ENCODE data around the gene IL1RAP. TPM values are rescaled to one million over a fixed set of nuclear protein-coding genes. Genes with fewer than 3 reads are reported as not detected.

Gene IL1RAP
- total and polyA plus RNA-seq, 10 donors: 1.1 to 47.4 (median 24.6) TPM

DNA sequence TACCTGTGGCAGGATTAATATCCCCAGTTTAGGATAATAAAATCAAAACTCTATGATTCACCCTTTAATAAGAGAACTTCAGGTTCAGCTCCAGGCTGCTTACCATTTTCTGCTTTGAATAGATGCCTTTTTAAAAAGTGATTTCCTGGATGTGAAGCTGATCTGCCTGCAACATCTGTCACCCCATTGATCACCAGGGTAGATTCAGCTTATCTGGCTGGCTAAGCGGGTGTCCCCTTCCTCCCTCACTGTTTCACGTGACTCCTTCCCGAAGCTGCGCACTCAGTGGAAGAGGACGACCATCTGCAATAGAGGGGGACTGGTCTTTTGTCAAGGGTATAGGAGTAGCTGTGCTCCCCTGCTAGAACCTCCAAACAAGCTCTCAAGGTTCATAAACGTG lies 128.1 kb downstream of the IL1RAP start:
- Histone ChIP-seq H3K4me3 (no peak overlapping the region), H3K9me3 (no peaks in the 10 kb centered on the region), H3K27me3 (replicated peaks in 1 of 7) (no peaks in the 10 kb centered on the region), H3K36me3 (peaks cover 0 to 19% (median 0%) of the 10 kb centered on the region in 6 donors), H3K27ac (no peak overlapping the region), H3K4me1 (no peaks in the 10 kb centered on the region)
- intact Hi-C loops (cut with DNase I; ENCODE audit: low total_unique reads): no loop called here
- TF ChIP-seq POLR2AphosphoS5 (IDR thresholded peaks at IDR 0.05) (no peak), POLR2A (IDR thresholded peaks at IDR 0.05) (no peak)
- TF ChIP-seq, protein P1, sequence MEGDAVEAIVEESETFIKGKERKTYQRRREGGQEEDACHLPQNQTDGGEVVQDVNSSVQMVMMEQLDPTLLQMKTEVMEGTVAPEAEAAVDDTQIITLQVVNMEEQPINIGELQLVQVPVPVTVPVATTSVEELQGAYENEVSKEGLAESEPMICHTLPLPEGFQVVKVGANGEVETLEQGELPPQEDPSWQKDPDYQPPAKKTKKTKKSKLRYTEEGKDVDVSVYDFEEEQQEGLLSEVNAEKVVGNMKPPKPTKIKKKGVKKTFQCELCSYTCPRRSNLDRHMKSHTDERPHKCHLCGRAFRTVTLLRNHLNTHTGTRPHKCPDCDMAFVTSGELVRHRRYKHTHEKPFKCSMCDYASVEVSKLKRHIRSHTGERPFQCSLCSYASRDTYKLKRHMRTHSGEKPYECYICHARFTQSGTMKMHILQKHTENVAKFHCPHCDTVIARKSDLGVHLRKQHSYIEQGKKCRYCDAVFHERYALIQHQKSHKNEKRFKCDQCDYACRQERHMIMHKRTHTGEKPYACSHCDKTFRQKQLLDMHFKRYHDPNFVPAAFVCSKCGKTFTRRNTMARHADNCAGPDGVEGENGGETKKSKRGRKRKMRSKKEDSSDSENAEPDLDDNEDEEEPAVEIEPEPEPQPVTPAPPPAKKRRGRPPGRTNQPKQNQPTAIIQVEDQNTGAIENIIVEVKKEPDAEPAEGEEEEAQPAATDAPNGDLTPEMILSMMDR (IDR thresholded peaks at IDR 0.05 in 8 of 11, conservative IDR thresholded peaks at IDR 0.05 in 3 of 11): no peak
- 86 to 92% (median 90%) methylated on average over 6 of the region's 6 CpGs for WGBS, 5 donors
- DNase-seq: no peak

DNA sequence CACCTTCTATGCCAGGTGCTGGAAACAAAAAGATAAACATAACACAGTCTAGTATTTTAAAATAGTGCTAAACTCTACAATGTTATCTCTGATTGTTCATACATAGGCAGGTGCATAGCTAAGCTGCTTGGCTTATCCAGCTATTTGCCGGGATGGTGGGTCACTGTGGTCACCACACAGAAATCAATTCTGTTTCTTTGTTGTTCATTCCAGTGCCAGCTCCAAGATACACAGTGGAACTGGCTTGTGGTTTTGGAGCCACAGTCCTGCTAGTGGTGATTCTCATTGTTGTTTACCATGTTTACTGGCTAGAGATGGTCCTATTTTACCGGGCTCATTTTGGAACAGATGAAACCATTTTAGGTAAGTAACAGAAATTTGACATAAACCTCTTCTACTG lies 130.2 kb downstream of the IL1RAP start:
- Histone ChIP-seq H3K27ac (no peak overlapping the region), H3K36me3 (peaks cover 0 to 37% (median 0%) of the 10 kb centered on the region in 6 donors), H3K27me3 (replicated peaks in 1 of 7) (no peaks in the 10 kb centered on the region), H3K4me1 (no peaks in the 10 kb centered on the region), H3K9me3 (no peaks in the 10 kb centered on the region), H3K4me3 (no peak overlapping the region)
- intact Hi-C loops (cut with DNase I; ENCODE audit: low total_unique reads): no loop called here
- no peak for DNase-seq
- TF ChIP-seq, protein P1 (IDR thresholded peaks at IDR 0.05 in 8 of 11, conservative IDR thresholded peaks at IDR 0.05 in 3 of 11): no peak
- no peak for TF ChIP-seq POLR2A (IDR thresholded peaks at IDR 0.05)
- WGBS, 5 donors: 90 to 94% (median 94%) methylated on average over 2 of the region's 2 CpGs

GRCh38 chr3:190644766-190645165 lies 130.9 kb downstream of the IL1RAP start:
- H3K36me3 ChIP-seq: peaks cover 0 to 37% (median 0%) of the 10 kb centered on the region in 6 donors
- no peaks in the 10 kb centered on the region for H3K27me3 ChIP-seq (replicated peaks in 1 of 7)
- intact Hi-C loops (cut with DNase I; ENCODE audit: low total_unique reads): no loop called here
- H3K4me1 ChIP-seq: no peaks in the 10 kb centered on the region
- DNase-seq: no peak
- no peaks in the 10 kb centered on the region for H3K9me3 ChIP-seq
- no peak overlapping the region for H3K4me3 ChIP-seq
- no peak overlapping the region for H3K27ac ChIP-seq
- TF ChIP-seq, protein P1 (IDR thresholded peaks at IDR 0.05 in 8 of 11, conservative IDR thresholded peaks at IDR 0.05 in 3 of 11): no peak
- TF ChIP-seq POLR2A (IDR thresholded peaks at IDR 0.05) (no peak), POLR2AphosphoS5 (IDR thresholded peaks at IDR 0.05) (no peak)
- 89 to 94% (median 90%) methylated on average over 5 of the region's 5 CpGs for WGBS, 5 donors

DNA sequence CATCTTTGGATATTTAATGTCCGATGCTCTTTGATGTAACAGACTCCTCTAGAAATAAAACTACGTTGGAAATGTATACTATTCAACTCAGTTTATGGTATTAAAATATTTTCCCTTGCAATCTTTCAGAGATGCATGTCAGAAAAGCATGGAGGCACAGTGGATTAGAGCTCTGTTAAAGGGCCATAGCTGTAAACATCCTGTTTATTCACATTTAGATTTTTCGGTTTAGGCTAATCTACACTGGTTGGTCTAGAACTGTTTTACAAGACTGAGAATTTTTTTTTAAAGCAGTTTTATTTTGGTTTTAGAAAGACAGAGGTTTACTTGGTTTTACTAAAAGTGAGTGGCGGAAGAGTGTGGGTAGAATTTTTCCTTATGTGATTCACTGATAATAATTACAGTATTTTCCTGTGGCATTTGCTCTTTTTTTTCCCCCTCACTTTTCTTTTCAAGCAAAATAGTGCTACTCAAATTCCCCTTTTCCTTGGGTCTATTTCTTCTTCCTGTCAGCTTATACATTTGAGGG lies 132.1 kb downstream of the IL1RAP start:
- Histone ChIP-seq H3K4me3 (no peak overlapping the region), H3K36me3 (peaks cover 0 to 37% (median 0%) of the 10 kb centered on the region in 6 donors), H3K27me3 (replicated peaks in 1 of 7) (no peaks in the 10 kb centered on the region), H3K27ac (no peak overlapping the region), H3K4me1 (no peaks in the 10 kb centered on the region), H3K9me3 (no peaks in the 10 kb centered on the region)
- TF ChIP-seq, protein P1 (IDR thresholded peaks at IDR 0.05 in 8 of 11, conservative IDR thresholded peaks at IDR 0.05 in 3 of 11): no peak
- TF ChIP-seq POLR2A (IDR thresholded peaks at IDR 0.05) (no peak), POLR2AphosphoS5 (IDR thresholded peaks at IDR 0.05) (no peak)
- WGBS, 5 donors: 56 to 77% (median 71%) methylated on average over 4 of the region's 4 CpGs
- no peak for DNase-seq
- intact Hi-C loops (cut with DNase I; ENCODE audit: low total_unique reads): no loop called here

All from spleen (tissue), 11 donors.